Progenitor cell of endocrine pancreas (in vitro differentiated cells): Measurements from ENCODE around the gene KANSL1. TPM values are rescaled to one million over a fixed set of nuclear protein-coding genes. Genes with fewer than 3 reads are reported as not detected.
"Not testable (repeated sequence)": the region's sequence is repeated elsewhere in the genome, so short reads cannot be mapped to it uniquely, and the experiment has no call there.

Experiments
- DNase-seq: peaks from one replicate; pipeline ENCODE4 v3.0.0; 2021; ENCODE audit warnings: low spot score; ENCODE audit not compliant: unreplicated experiment
- H3K27ac Mint-ChIP-seq: 2 replicates; pipeline ENCODE4 v1.8.0; 2021; ENCODE audit warnings: mild to moderate bottlenecking, moderate library complexity, mixed read lengths
- H3K27me3 Mint-ChIP-seq: 2 replicates; pipeline ENCODE4 v1.8.0; 2021; ENCODE audit warnings: mixed read lengths
- H3K36me3 Mint-ChIP-seq: 2 replicates; pipeline ENCODE4 v1.8.0; 2022; ENCODE audit warnings: mixed read lengths; ENCODE audit not compliant: insufficient read depth
- H3K4me1 Mint-ChIP-seq: 2 replicates; pipeline ENCODE4 v1.8.0; 2021; ENCODE audit warnings: low read depth, mixed read lengths
- H3K4me3 Mint-ChIP-seq: 2 replicates; pipeline ENCODE4 v1.8.0; 2021; ENCODE audit warnings: low read depth, mild to moderate bottlenecking, moderate library complexity, mixed read lengths
- H3K9me3 Mint-ChIP-seq: 2 replicates; pipeline ENCODE4 v1.8.0; 2021; ENCODE audit warnings: low read depth, mixed read lengths
- CTCF ChIP-seq: fragments of 200-600 bp; sonication (generic); IDR thresholded peaks from one replicate; pipeline ENCODE4 v1.5.0; 2021; ENCODE audit warnings: antibody characterized with exemption, mild to moderate bottlenecking; ENCODE audit not compliant: unreplicated experiment
- total RNA-seq: library from RNA; stranded (reverse); gene quantifications from 2 replicates; pipeline ENCODE4 v1.2.1, GENCODE V29; 2021

The KANSL1 gene
- total RNA-seq, 1 donor from 2014 or later, result 173 TPM

- Mint-ChIP-seq H3K27me3 (no peaks in the 10 kb centered on the region), H3K36me3 (peaks cover 2% of the 10 kb centered on the region), H3K4me1 (peaks cover 42% of the 10 kb centered on the region), H3K4me3 (no peak overlapping the region), H3K9me3 (no peaks in the 10 kb centered on the region), H3K27ac (no peak overlapping the region)
- no peak for DNase-seq
- TF ChIP-seq CTCF, result no peak
Observed at GRCh38 chr17:46117117-46117516, 76.1 kb downstream of the KANSL1 start.

GRCh38 chr17:46115699-46116098 lies 77.5 kb downstream of the KANSL1 start:
- Mint-ChIP-seq H3K36me3 (peaks cover 2% of the 10 kb centered on the region), H3K4me3 (no peak overlapping the region), H3K27ac (no peak overlapping the region), H3K27me3 (no peaks in the 10 kb centered on the region), H3K4me1 (peaks cover 31% of the 10 kb centered on the region), H3K9me3 (no peaks in the 10 kb centered on the region)
- no peak for TF ChIP-seq CTCF
- DNase-seq, result no peak

- not testable (repeated sequence) for H3K36me3 Mint-ChIP-seq, H3K9me3 Mint-ChIP-seq, H3K4me3 Mint-ChIP-seq, H3K27me3 Mint-ChIP-seq, DNase-seq
- H3K27ac Mint-ChIP-seq, result peak overlapping the region; percentile 8
- peaks cover 36% of the 10 kb centered on the region for H3K4me1 Mint-ChIP-seq
Observed at GRCh38 chr17:46111236-46111635, 82.0 kb downstream of the KANSL1 start.

DNA sequence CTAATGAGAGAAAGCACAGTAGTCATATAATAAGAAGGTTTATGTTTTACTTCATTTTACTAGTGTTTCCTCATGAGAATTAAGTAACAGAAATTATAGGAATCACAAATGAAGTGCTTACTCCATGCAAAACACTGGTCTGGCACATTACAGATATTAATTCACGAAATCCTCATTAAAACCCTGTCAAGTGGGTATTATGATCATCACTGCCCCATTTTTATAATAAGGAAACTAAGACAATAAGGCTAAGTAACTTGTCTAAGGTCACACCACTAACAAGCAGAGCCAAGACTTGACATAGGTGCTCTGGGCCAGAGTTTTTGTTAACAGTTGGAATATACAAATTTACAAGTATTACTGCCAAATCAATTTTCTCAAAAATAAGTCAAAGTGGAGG lies 83.0 kb downstream of the KANSL1 start:
- no peak overlapping the region for H3K27ac Mint-ChIP-seq

GRCh38 chr17:46109603-46110189 lies 83.5 kb downstream of the KANSL1 start:
- H3K4me3 Mint-ChIP-seq, result no peak overlapping the region
- H3K27ac Mint-ChIP-seq, result no peak overlapping the region
- H3K36me3 Mint-ChIP-seq, result no peaks in the 10 kb centered on the region
- H3K4me1 Mint-ChIP-seq, result peaks cover 31% of the 10 kb centered on the region
- TF ChIP-seq CTCF, result no peak
- DNase-seq, result no peak
- H3K9me3 Mint-ChIP-seq, result no peaks in the 10 kb centered on the region
- H3K27me3 Mint-ChIP-seq, result no peaks in the 10 kb centered on the region

More for the DNA sequence above, 83.0 kb downstream of the KANSL1 start:
- no peaks in the 10 kb centered on the region for H3K27me3 Mint-ChIP-seq
- no peak for DNase-seq
- no peak overlapping the region for H3K4me3 Mint-ChIP-seq
- no peaks in the 10 kb centered on the region for H3K36me3 Mint-ChIP-seq
- peaks cover 31% of the 10 kb centered on the region for H3K4me1 Mint-ChIP-seq
- no peak for TF ChIP-seq CTCF
- no peaks in the 10 kb centered on the region for H3K9me3 Mint-ChIP-seq

DNA sequence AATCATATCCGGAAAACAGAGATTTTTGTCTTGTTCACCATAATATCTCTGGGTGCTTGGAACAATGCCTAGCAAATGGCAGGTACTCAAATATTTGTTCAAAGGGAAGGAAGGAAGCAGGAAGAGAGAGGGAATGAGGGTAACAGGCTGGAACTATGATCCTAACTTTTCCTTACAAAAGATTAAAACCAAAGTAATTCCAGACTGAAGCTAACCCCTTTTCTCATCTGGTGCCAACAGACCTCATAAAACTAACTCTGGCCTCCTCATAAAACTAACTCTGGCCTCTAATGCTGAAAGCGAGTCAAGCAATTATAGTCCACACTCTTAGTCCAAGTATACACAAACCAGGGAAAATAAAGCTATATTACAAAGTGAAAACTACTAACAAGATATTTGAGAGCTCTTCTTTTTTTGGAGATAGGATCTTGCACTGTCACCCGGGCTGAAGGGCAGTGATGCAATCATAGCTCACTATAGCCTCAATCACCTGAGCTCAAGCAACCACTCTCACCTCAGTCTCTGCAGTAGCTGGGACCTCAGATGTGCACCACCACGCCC lies 84.6 kb downstream of the KANSL1 start:
- no peak for TF ChIP-seq CTCF
- Mint-ChIP-seq H3K27ac (peak overlapping the region; percentile 12), H3K4me1 (peaks cover 32% of the 10 kb centered on the region)

More for the DNA sequence above, 84.6 kb downstream of the KANSL1 start:
- Mint-ChIP-seq H3K9me3 (no peaks in the 10 kb centered on the region), H3K4me3 (no peak overlapping the region), H3K27me3 (no peaks in the 10 kb centered on the region), H3K36me3 (no peaks in the 10 kb centered on the region)
- no peak for DNase-seq
